Natural killer cell (primary cell): ENCODE results near the gene WIZ. TPM values are rescaled to one million over a fixed set of nuclear protein-coding genes. Genes with fewer than 3 reads are reported as not detected.

ENCODE experiments used
- ATAC-seq, 3 donors: fragments of 150-1000 bp in 2 of 3; fragments of 200-7000 bp in 1 of 3; cut with Tn5 transposase; 1 replicate in 1 of 3; 2 replicates in 2 of 3; pipeline ENCODE4 v1.10.0; 2021; ENCODE audit warnings: mild to moderate bottlenecking in 2 of 3, moderate library complexity in 2 of 3
- DNase-seq, 2 donors: peaks; one replicate each; pipeline versions ENCODE4 v3.0.0 to v3.0.0-alpha.2; 2013 to 2021; ENCODE audit warnings: mixed read lengths in 1 of 2
- H3K27ac ChIP-seq: one replicate; pipeline ENCODE4 v1.5.1; 2013; ENCODE audit warnings: mild to moderate bottlenecking, low read length
- H3K27me3 ChIP-seq: one replicate; pipeline ENCODE4 v1.6.1; 2013; ENCODE audit warnings: low read length; ENCODE audit not compliant: control insufficient read depth, insufficient read depth
- H3K36me3 ChIP-seq: one replicate; pipeline ENCODE4 v1.6.1; 2013; ENCODE audit warnings: low read length; ENCODE audit not compliant: control insufficient read depth, insufficient read depth
- H3K4me1 ChIP-seq: one replicate; pipeline ENCODE4 v1.6.1; 2013; ENCODE audit warnings: low read length; ENCODE audit not compliant: control insufficient read depth, insufficient read depth
- H3K4me3 ChIP-seq: one replicate; pipeline ENCODE4 v1.5.1; 2013; ENCODE audit warnings: low read length
- H3K9me3 ChIP-seq: one replicate; pipeline ENCODE4 v1.6.1; 2013; ENCODE audit warnings: low read length; ENCODE audit not compliant: control insufficient read depth, insufficient read depth
- H3K27ac Mint-ChIP-seq, 2 donors: one replicate each; pipeline ENCODE4 v1.8.0; 2022; ENCODE audit warnings: mild to moderate bottlenecking in 2 of 2, mixed read lengths in 2 of 2, moderate library complexity in 1 of 2
- H3K27me3 Mint-ChIP-seq, 2 donors: one replicate each; pipeline ENCODE4 v1.8.0; 2022; ENCODE audit warnings: low read depth in 2 of 2, mixed read lengths in 2 of 2
- H3K36me3 Mint-ChIP-seq: one replicate; pipeline ENCODE4 v1.8.0; 2022; ENCODE audit warnings: mixed read lengths
- H3K4me1 Mint-ChIP-seq, 2 donors: one replicate each; pipeline ENCODE4 v1.8.0; 2022; ENCODE audit warnings: mixed read lengths in 2 of 2
- H3K4me3 Mint-ChIP-seq: one replicate; pipeline ENCODE4 v1.8.0; 2022; ENCODE audit warnings: mild to moderate bottlenecking, moderate library complexity, mixed read lengths
- H3K9me3 Mint-ChIP-seq, 2 donors: one replicate each; pipeline ENCODE4 v1.8.0; 2022; ENCODE audit warnings: mixed read lengths in 2 of 2
- CTCF ChIP-seq: fragments of 200-600 bp; IDR thresholded peaks from one replicate; pipeline ENCODE4 v1.8.0; 2022; ENCODE audit warnings: antibody characterized with exemption
- WGBS: methylation state at CpG from one replicate; pipeline ENCODE4 v1.1.7; 2013; ENCODE audit warnings: missing lambda C conversion rate; ENCODE audit not compliant: insufficient coverage; 5-methylcytosine and 5-hydroxymethylcytosine counted together
- intact Hi-C: fragments of 100-400 bp; cut with micrococcal nuclease; formaldehyde crosslinking; loops from one replicate; pipeline ENCODE4 v1.14.2; 2022
- total RNA-seq, 4 donors: library from RNA; stranded (reverse); fragments of 120-200 nt in 1 of 4; gene quantifications; one replicate each; pipeline versions ENCODE4 v1.2.3 to v1.2.4, GENCODE V29; 2013 to 2022

WIZ gene
- total RNA-seq, 3 donors from 2014 or later (not counting 1 experiment from before 2014, with no cell fraction given), result 24.3 to 29.3 (median 24.4) TPM

- Histone ChIP-seq H3K4me1 (no peaks in the 10 kb centered on the region), H3K4me3 (no peak overlapping the region), H3K36me3 (no peaks in the 10 kb centered on the region), H3K27ac (no peak overlapping the region), H3K9me3 (no peaks in the 10 kb centered on the region), H3K27me3 (no peaks in the 10 kb centered on the region)
- no peak overlapping the region for H3K27ac Mint-ChIP-seq
- ATAC-seq (no peak), DNase-seq (no peak)
- H3K4me1 Mint-ChIP-seq, result no peaks in the 10 kb centered on the region
- H3K27me3 Mint-ChIP-seq, result no peaks in the 10 kb centered on the region
- intact Hi-C loops, result no loop called here
- TF ChIP-seq CTCF, result no peak
- WGBS, result 92% methylated on average over 13 of the region's 13 CpGs
- no peaks in the 10 kb centered on the region for H3K36me3 Mint-ChIP-seq
- no peaks in the 10 kb centered on the region for H3K9me3 Mint-ChIP-seq
- no peak overlapping the region for H3K4me3 Mint-ChIP-seq
These were observed 7.4 kb downstream of the WIZ start for GRCh38 chr19:15442142-15442920.

GRCh38 chr19:15441317-15441716 lies 8.4 kb downstream of the WIZ start:
- ATAC-seq, result no peak
- no peak for DNase-seq
- no peaks in the 10 kb centered on the region for H3K27me3 Mint-ChIP-seq
- Histone ChIP-seq H3K27me3 (no peaks in the 10 kb centered on the region), H3K4me3 (no peak overlapping the region), H3K27ac (no peak overlapping the region), H3K4me1 (no peaks in the 10 kb centered on the region), H3K9me3 (no peaks in the 10 kb centered on the region), H3K36me3 (no peaks in the 10 kb centered on the region)
- 78% methylated on average over 3 of the region's 3 CpGs for WGBS
- H3K4me1 Mint-ChIP-seq, result no peaks in the 10 kb centered on the region
- no peak overlapping the region for H3K27ac Mint-ChIP-seq
- no peak overlapping the region for H3K4me3 Mint-ChIP-seq
- intact Hi-C loops, result no loop called here
- no peaks in the 10 kb centered on the region for H3K9me3 Mint-ChIP-seq
- no peaks in the 10 kb centered on the region for H3K36me3 Mint-ChIP-seq
- no peak for TF ChIP-seq CTCF

- Mint-ChIP-seq H3K36me3 (no peaks in the 10 kb centered on the region), H3K9me3 (no peaks in the 10 kb centered on the region), H3K4me1 (no peaks in the 10 kb centered on the region), H3K4me3 (no peak overlapping the region), H3K27me3 (no peaks in the 10 kb centered on the region), H3K27ac (no peak overlapping the region)
- Histone ChIP-seq H3K4me1 (no peaks in the 10 kb centered on the region), H3K27me3 (no peaks in the 10 kb centered on the region), H3K9me3 (no peaks in the 10 kb centered on the region), H3K36me3 (no peaks in the 10 kb centered on the region), H3K4me3 (no peak overlapping the region), H3K27ac (no peak overlapping the region)
- no peak for DNase-seq
- 96% methylated on average over 38 of the region's 38 CpGs for WGBS
- TF ChIP-seq CTCF, result no peak
- no peak for ATAC-seq
- intact Hi-C loops, result no loop called here
These were observed 9.7 kb downstream of the WIZ start for GRCh38 chr19:15439821-15440641.
